PC-9 (cell line): Measurements from ENCODE around the gene DIS3. TPM values are rescaled to one million over a fixed set of nuclear protein-coding genes. Genes with fewer than 3 reads are reported as not detected.
"Not testable (repeated sequence)": the region's sequence is repeated elsewhere in the genome, so short reads cannot be mapped to it uniquely, and the experiment has no call there.

Experiments used
- BruUV-seq: library from RNA; stranded (reverse); fragments of 400-500 nt; replicated peaks from 2 replicates; lab custom pipeline; 2021; lab: Mats Ljungman, UMichigan
- CTCF ChIA-PET: fragments of 300-600 bp; sonication (Branson Sonifier 250); formaldehyde crosslinking; loops from one replicate; lab custom pipeline; 2022; ENCODE audit warnings: antibody characterized with exemption; lab: Charles Lee
- POLR2A ChIA-PET: fragments of 300-600 bp; sonication (Branson Sonifier 250); formaldehyde crosslinking; loops from one replicate; lab custom pipeline; 2022; ENCODE audit warnings: antibody characterized with exemption; ENCODE audit not compliant: unreplicated experiment; lab: Charles Lee
- DNase-seq, 2 experiments: peaks; one replicate each; pipeline versions ENCODE4 v3.0.0 to v3.0.0-alpha.2; 2015 to 2022; ENCODE audit warnings: mixed read lengths in 1 of 2
- H2AFZ ChIP-seq: fragments of 200-600 bp; sonication (generic); 2 replicates; pipeline ENCODE4 v1.8.1; 2017; ENCODE audit warnings: antibody characterized with exemption
- H3F3A ChIP-seq: fragments of 200-600 bp; sonication (generic); 2 replicates; pipeline ENCODE4 v1.8.1; 2017; ENCODE audit warnings: antibody characterized with exemption, mild to moderate bottlenecking, low read depth; ENCODE audit not compliant: insufficient read depth
- H3K27ac ChIP-seq: fragments of 200-600 bp; sonication (generic); 2 replicates; pipeline ENCODE4 v1.6.1; 2016; ENCODE audit warnings: mixed run types
- H3K27me3 ChIP-seq: fragments of 200-600 bp; sonication (generic); 2 replicates; pipeline ENCODE4 v1.6.1; 2016; ENCODE audit warnings: low read depth, mixed run types; ENCODE audit not compliant: insufficient read depth
- H3K36me3 ChIP-seq: fragments of 200-600 bp; sonication (generic); 2 replicates; pipeline ENCODE4 v1.6.1; 2016; ENCODE audit warnings: low read depth, mixed run types
- H3K4me1 ChIP-seq: fragments of 200-600 bp; sonication (generic); replicated peaks from 2 replicates; pipeline ENCODE4 v1.6.1; 2016; ENCODE audit warnings: mixed run types; ENCODE audit not compliant: insufficient read depth
- H3K4me2 ChIP-seq: fragments of 200-600 bp; sonication (generic); 2 replicates; pipeline ENCODE4 v1.6.1; 2017; ENCODE audit warnings: mixed run types
- H3K4me3 ChIP-seq: fragments of 200-600 bp; sonication (generic); 2 replicates; pipeline ENCODE4 v1.6.1; 2016; ENCODE audit warnings: mixed run types
- H3K79me2 ChIP-seq: fragments of 200-600 bp; sonication (generic); 2 replicates; pipeline ENCODE4 v1.6.1; 2017; ENCODE audit warnings: low read depth, mixed run types
- H3K9me2 ChIP-seq: fragments of 200-600 bp; sonication (generic); 2 replicates; pipeline ENCODE4 v1.8.1; 2017; ENCODE audit warnings: mild to moderate bottlenecking; ENCODE audit not compliant: insufficient read depth
- H3K9me3 ChIP-seq: fragments of 200-600 bp; sonication (generic); 2 replicates; pipeline ENCODE4 v1.8.1; 2016; ENCODE audit warnings: low read depth; ENCODE audit not compliant: insufficient read depth
- H4K20me1 ChIP-seq: fragments of 200-600 bp; sonication (generic); 2 replicates; pipeline ENCODE4 v1.8.1; 2017; ENCODE audit not compliant: insufficient read depth
- EZH2 ChIP-seq: fragments of 200-600 bp; sonication (generic); IDR thresholded peaks from 2 replicates; pipeline ENCODE4 v1.8.0; 2017; ENCODE audit warnings: antibody characterized with exemption, low read depth
- intact Hi-C: fragments of 100-400 bp; cut with micrococcal nuclease; formaldehyde crosslinking; loops from one replicate; pipeline ENCODE4 v1.10.0; 2022; ENCODE audit not compliant: unreplicated experiment
- total RNA-seq: library from RNA; stranded (reverse); gene quantifications from 2 replicates; pipeline ENCODE4 v1.2.3, GENCODE V29; 2021
- TF ChIP-seq, protein P1 (sequence below): fragments of 200-600 bp; sonication (generic); conservative IDR thresholded peaks from 2 replicates; pipeline ENCODE4 v1.6.1; 2017; ENCODE audit warnings: mixed run types, antibody characterized with exemption, mild to moderate bottlenecking, moderate library complexity

Gene DIS3
- total RNA-seq, 1 experiment from 2014 or later: 23.6 TPM

- no peak overlapping the region for H3K4me2 ChIP-seq
- 0 out of 2 replicates have a peak, but pooled peaks cover 5% of the 10 kb centered on the region for H4K20me1 ChIP-seq
- H3K9me3 ChIP-seq: no peaks in the 10 kb centered on the region
- CTCF ChIA-PET: no interaction called here
- H3K4me3 ChIP-seq: no peak overlapping the region
- no peaks in the 10 kb centered on the region for H3K27me3 ChIP-seq
- no TSS peak for BruUV-seq
- no peak for DNase-seq
- H3K79me2 ChIP-seq: no peaks in the 10 kb centered on the region
- H2AFZ ChIP-seq: no peak overlapping the region
- 0 out of 2 replicates have a peak, but pooled peaks cover 15% of the 10 kb centered on the region for H3K36me3 ChIP-seq
- no peaks in the 10 kb centered on the region for H3F3A ChIP-seq
- no peak overlapping the region for H3K27ac ChIP-seq
- intact Hi-C loops: no loop called here
- H3K9me2 ChIP-seq: no peaks in the 10 kb centered on the region
- no peaks in the 10 kb centered on the region for H3K4me1 ChIP-seq
- no peak for TF ChIP-seq EZH2
- TF ChIP-seq, protein P1, sequence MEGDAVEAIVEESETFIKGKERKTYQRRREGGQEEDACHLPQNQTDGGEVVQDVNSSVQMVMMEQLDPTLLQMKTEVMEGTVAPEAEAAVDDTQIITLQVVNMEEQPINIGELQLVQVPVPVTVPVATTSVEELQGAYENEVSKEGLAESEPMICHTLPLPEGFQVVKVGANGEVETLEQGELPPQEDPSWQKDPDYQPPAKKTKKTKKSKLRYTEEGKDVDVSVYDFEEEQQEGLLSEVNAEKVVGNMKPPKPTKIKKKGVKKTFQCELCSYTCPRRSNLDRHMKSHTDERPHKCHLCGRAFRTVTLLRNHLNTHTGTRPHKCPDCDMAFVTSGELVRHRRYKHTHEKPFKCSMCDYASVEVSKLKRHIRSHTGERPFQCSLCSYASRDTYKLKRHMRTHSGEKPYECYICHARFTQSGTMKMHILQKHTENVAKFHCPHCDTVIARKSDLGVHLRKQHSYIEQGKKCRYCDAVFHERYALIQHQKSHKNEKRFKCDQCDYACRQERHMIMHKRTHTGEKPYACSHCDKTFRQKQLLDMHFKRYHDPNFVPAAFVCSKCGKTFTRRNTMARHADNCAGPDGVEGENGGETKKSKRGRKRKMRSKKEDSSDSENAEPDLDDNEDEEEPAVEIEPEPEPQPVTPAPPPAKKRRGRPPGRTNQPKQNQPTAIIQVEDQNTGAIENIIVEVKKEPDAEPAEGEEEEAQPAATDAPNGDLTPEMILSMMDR: no peak
- POLR2A ChIA-PET: no interaction called here
Measured at GRCh38 chr13:72820898-72821279, 39.2 kb upstream of the DIS3 start.

- H3F3A ChIP-seq: no peaks in the 10 kb centered on the region
- no peaks in the 10 kb centered on the region for H3K4me1 ChIP-seq
- no peak for DNase-seq
- H3K27ac ChIP-seq: no peak overlapping the region
- TF ChIP-seq, protein P1: no peak
- no peaks in the 10 kb centered on the region for H3K79me2 ChIP-seq
- H2AFZ ChIP-seq: no peak overlapping the region
- H3K9me2 ChIP-seq: no peaks in the 10 kb centered on the region
- BruUV-seq: no TSS peak
- no peaks in the 10 kb centered on the region for H3K27me3 ChIP-seq
- 0 out of 2 replicates have a peak, but pooled peaks cover 5% of the 10 kb centered on the region for H4K20me1 ChIP-seq
- H3K4me2 ChIP-seq: no peak overlapping the region
- POLR2A ChIA-PET: no interaction called here
- intact Hi-C loops: no loop called here
- 0 out of 2 replicates have a peak, but pooled peaks cover 15% of the 10 kb centered on the region for H3K36me3 ChIP-seq
- H3K4me3 ChIP-seq: no peak overlapping the region
- CTCF ChIA-PET: no interaction called here
- H3K9me3 ChIP-seq: no peaks in the 10 kb centered on the region
Measured at GRCh38 chr13:72820156-72820897, 38.6 kb upstream of the DIS3 start.

GRCh38 chr13:72808917-72809500 is 27.3 kb upstream of the DIS3 start:
- H3K4me2 ChIP-seq: no peak overlapping the region
- BruUV-seq: no TSS peak
- peaks cover 12% of the 10 kb centered on the region; the same call in 1 of the 2 replicates for H3K36me3 ChIP-seq
- no peak overlapping the region for H2AFZ ChIP-seq
- no peak for DNase-seq
- ChIA-PET CTCF (interaction anchor here (0.6 to 0.8 kb wide), 9 partner anchors 57 to 1889 kb away, joined by 3 to 13 read pairs (median 9); no protein-coding TSS in a partner anchor), POLR2A (interaction anchor here (0.6 kb wide), 1 partner anchor 905 kb away, joined by 3 read pairs; no protein-coding TSS in a partner anchor)
- H3K79me2 ChIP-seq: no peaks in the 10 kb centered on the region
- peaks cover 17% of the 10 kb centered on the region for H3F3A ChIP-seq
- peak overlapping the region; percentile 38 for H3K27ac ChIP-seq
- no peak overlapping the region for H3K4me3 ChIP-seq
- no peaks in the 10 kb centered on the region for H3K27me3 ChIP-seq
- no peaks in the 10 kb centered on the region for H4K20me1 ChIP-seq
- H3K9me2 ChIP-seq: no peaks in the 10 kb centered on the region
- intact Hi-C loops: no loop called here
- no peaks in the 10 kb centered on the region; the same call in 1 of the 2 replicates for H3K9me3 ChIP-seq
- no peak for TF ChIP-seq EZH2
- TF ChIP-seq, protein P1: peak; percentile 84
- peaks cover 10% of the 10 kb centered on the region; the same call in 1 of the 2 replicates for H3K4me1 ChIP-seq

GRCh38 chr13:72806514-72806913 is 24.8 kb upstream of the DIS3 start:
- H3F3A ChIP-seq: peaks cover 18% of the 10 kb centered on the region
- H3K4me2 ChIP-seq, H3K79me2 ChIP-seq, H3K4me1 ChIP-seq, H3K9me3 ChIP-seq, H4K20me1 ChIP-seq, H2AFZ ChIP-seq, POLR2A ChIA-PET, intact Hi-C loops, H3K4me3 ChIP-seq, H3K9me2 ChIP-seq, DNase-seq, CTCF ChIA-PET, H3K27ac ChIP-seq, H3K27me3 ChIP-seq, BruUV-seq: not testable (repeated sequence)
- H3K36me3 ChIP-seq: peaks cover 14% of the 10 kb centered on the region; the same call in 1 of the 2 replicates
